ENCODE results near the gene CHAF1B. TPM values are rescaled to one million over a fixed set of nuclear protein-coding genes. Genes with fewer than 3 reads are reported as not detected.

The CHAF1B gene
- total and polyA plus RNA-seq, 10 of the 15 experiments (the other 5 are each of a cell fraction or from before 2014, with no cell fraction given): 5.9 to 31.5 (median 17.3) TPM

- no peak overlapping the region for H3K9ac ChIP-seq (ENCODE audit: control insufficient read depth, insufficient read depth, low read length)
- TF ChIP-seq BMI1 (IDR thresholded peaks at IDR 0.05; ENCODE audit: borderline replicate concordance) (no peak), ATF2 (IDR thresholded peaks at IDR 0.05; ENCODE audit: low read length) (no peak), SPI1 (IDR thresholded peaks at IDR 0.05; ENCODE audit: borderline replicate concordance, insufficient read depth, low read depth, low read length) (no peak), HDGF (IDR thresholded peaks at IDR 0.05) (no peak), ZSCAN29 (IDR thresholded peaks at IDR 0.05) (no peak), SUPT20H (IDR thresholded peaks at IDR 0.05; ENCODE audit: borderline replicate concordance, control insufficient read depth, low read depth, low read length) (no peak), MYC (IDR thresholded peaks at IDR 0.05; ENCODE audit: insufficient read depth, insufficient read length, insufficient replicate concordance, low read length, severe bottlenecking) (no peak), E4F1 (IDR thresholded peaks at IDR 0.05; ENCODE audit: borderline replicate concordance, partially characterized antibody) (no peak), SP1 (IDR thresholded peaks at IDR 0.05; ENCODE audit: low read depth, low read length) (no peak), GABPA (IDR thresholded peaks at IDR 0.05; ENCODE audit: low read depth) (no peak), TBL1XR1 (IDR thresholded peaks at IDR 0.05; ENCODE audit: low read depth, low read length) (no peak)
- no TSS peak for BruUV-seq (replicated peaks)
- no peaks in the 10 kb centered on the region for H3K36me3 ChIP-seq (ENCODE audit: control insufficient read depth in 2 of 2, insufficient read depth in 2 of 2, low read length in 1 of 2)
- H3K79me2 ChIP-seq (ENCODE audit: control insufficient read depth, insufficient read depth, low read length): no peaks in the 10 kb centered on the region
- 66% methylated on average over 6 of the region's 6 CpGs for WGBS (ENCODE audit: insufficient coverage, insufficient replicate concordance, low lambda C conversion rate, missing lambda C conversion rate)
- SMC1A ChIA-PET (ENCODE audit: uncharacterized antibody, unreplicated experiment): interaction anchor here (1.5 kb wide), 1 partner anchor 8 kb away, joined by 3 read pairs; no protein-coding TSS in a partner anchor
- in situ Hi-C loops (cut with MboI): no loop called here
- H3K9me3 ChIP-seq (replicated peaks; ENCODE audit: control insufficient read depth, insufficient read depth, low read length): no peaks in the 10 kb centered on the region
- CTCF ChIA-PET: interaction anchor here (0.5 to 0.8 kb wide), 2 partner anchors 153 to 414 kb away, joined by 3 read pairs; no protein-coding TSS in a partner anchor
- no peaks in the 10 kb centered on the region for H4K20me1 ChIP-seq (ENCODE audit: control insufficient read depth, insufficient read depth)
- ATAC-seq (no peak), FAIRE-seq (no peak), DNase-seq (ENCODE audit: low read depth, low spot score) (no peak)
- RAD21 ChIA-PET (ENCODE audit: unreplicated experiment): no interaction called here
- H3K4me3 ChIP-seq: no peak overlapping the region
- H3K4me1 ChIP-seq (ENCODE audit: control insufficient read depth, insufficient read depth, low read length): no peaks in the 10 kb centered on the region
- POLR2A ChIA-PET: no interaction called here
- H2AFZ ChIP-seq (ENCODE audit: control insufficient read depth, low read depth, low read length): no peak overlapping the region
- H3K27ac ChIP-seq (ENCODE audit: control insufficient read depth, insufficient read depth): no peak overlapping the region
- no peak overlapping the region for H3K4me2 ChIP-seq (ENCODE audit: control insufficient read depth, insufficient read depth)
- intact Hi-C loops (cut with micrococcal nuclease; ENCODE audit: unreplicated experiment): no loop called here
- no peaks in the 10 kb centered on the region for H3K27me3 ChIP-seq (replicated peaks in 1 of 2; ENCODE audit: control insufficient read depth in 2 of 2, insufficient read depth in 2 of 2, low read length in 1 of 2)
Observed at GRCh38 chr21:36441715-36442114, 56.5 kb downstream of the CHAF1B start.

Data from GM12878 (cell line).